Fibroblast of mammary gland (primary cell): ENCODE results near the gene SLC17A4.

Experiments used
- DNase-seq: peaks from one replicate; pipeline ENCODE4 v3.0.0-alpha.2; 2010; ENCODE audit warnings: low read depth
- H3K4me3 ChIP-seq: 2 replicates; pipeline ENCODE4 v1.5.1; 2011; ENCODE audit warnings: low read depth, mild to moderate bottlenecking, low read length, moderate library complexity; ENCODE audit not compliant: control insufficient read depth
- TF ChIP-seq, protein P1 (sequence below): conservative IDR thresholded peaks from 2 replicates; pipeline ENCODE4 v1.5.1; 2011; ENCODE audit warnings: low read depth, low read length, inconsistent platforms; ENCODE audit not compliant: control insufficient read depth, insufficient read depth

Gene SLC17A4

DNA sequence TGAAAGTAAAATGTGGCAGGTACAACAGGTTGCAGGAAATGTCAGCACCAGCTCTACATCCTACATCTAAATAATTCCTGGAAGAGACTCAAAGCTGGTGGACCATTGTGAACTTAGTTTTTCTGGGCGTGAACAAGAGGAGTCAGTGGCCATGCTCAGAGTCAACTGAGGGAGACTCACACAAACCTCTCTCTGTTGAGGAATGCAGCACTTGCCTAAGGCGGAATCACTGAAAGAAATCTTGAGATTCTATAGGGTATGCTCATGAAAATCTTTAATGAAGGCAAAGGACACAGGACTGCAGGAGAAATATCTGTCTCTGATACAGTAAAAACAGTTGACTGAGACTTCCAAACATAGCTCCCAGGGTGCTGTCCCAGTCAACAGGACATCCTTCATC is 22.5 kb downstream of the SLC17A4 start:
- no peak for DNase-seq
- TF ChIP-seq, protein P1, sequence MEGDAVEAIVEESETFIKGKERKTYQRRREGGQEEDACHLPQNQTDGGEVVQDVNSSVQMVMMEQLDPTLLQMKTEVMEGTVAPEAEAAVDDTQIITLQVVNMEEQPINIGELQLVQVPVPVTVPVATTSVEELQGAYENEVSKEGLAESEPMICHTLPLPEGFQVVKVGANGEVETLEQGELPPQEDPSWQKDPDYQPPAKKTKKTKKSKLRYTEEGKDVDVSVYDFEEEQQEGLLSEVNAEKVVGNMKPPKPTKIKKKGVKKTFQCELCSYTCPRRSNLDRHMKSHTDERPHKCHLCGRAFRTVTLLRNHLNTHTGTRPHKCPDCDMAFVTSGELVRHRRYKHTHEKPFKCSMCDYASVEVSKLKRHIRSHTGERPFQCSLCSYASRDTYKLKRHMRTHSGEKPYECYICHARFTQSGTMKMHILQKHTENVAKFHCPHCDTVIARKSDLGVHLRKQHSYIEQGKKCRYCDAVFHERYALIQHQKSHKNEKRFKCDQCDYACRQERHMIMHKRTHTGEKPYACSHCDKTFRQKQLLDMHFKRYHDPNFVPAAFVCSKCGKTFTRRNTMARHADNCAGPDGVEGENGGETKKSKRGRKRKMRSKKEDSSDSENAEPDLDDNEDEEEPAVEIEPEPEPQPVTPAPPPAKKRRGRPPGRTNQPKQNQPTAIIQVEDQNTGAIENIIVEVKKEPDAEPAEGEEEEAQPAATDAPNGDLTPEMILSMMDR = no peak
- H3K4me3 ChIP-seq = no peak overlapping the region

DNA sequence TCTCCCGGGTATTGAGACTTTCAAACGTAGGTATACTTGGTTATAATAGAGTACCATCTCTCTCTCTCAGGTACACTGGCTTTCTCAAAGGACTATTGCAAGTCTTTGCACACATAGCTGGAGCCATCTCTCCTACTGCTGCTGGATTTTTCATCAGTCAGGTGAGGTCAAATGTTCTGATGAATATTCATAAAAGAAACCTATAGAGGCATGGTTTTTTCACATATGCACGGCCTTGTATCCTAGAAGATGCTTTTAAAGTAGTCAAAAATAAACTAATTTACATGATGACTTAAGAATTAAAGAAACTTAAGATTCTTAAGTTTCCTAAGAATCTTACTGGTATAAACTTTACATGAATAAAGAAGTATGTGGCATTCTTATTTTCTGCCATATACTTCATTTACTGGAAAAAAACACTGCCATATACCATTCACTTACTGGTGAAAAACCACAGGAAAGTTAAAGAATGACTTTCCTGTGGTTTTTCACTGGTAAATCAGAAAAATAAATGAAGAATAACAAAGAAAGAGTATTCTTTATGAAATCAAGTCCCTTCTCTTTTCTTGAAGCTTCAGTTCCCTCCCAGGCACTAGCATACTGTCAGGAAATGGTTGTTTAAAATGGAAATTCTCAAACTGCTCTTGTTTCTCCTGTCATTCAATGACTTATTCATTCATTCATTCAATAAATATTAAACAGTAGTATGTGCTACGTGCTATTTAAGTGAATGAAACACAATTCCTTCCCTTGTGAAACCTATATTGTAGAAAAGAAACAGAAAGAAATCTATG is 23.5 kb downstream of the SLC17A4 start:
- no peak for DNase-seq
- TF ChIP-seq, protein P1 = no peak
- no peak overlapping the region for H3K4me3 ChIP-seq

DNA sequence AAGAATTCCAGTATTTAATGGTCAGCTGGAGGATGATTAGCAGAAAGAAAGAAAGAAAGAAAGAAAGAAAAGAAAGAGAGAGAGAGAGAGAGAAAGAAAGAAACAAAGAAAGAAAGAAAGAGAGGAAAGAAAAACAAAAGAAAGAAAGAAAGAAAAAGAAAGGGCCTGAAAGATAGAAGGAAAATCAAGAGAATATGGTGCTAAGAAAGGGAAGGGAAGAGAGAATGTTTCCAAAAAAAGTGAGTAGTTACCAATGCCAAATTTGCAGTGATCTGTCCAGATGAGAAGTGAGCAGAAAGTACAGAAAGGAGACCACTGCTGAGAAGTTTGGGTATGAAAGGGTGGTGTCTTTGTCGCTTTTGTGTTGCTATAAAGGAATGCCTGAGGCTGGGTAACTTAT is 26.6 kb downstream of the SLC17A4 start:
- no peak overlapping the region for H3K4me3 ChIP-seq
- DNase-seq = no peak
- TF ChIP-seq, protein P1 = no peak

DNA sequence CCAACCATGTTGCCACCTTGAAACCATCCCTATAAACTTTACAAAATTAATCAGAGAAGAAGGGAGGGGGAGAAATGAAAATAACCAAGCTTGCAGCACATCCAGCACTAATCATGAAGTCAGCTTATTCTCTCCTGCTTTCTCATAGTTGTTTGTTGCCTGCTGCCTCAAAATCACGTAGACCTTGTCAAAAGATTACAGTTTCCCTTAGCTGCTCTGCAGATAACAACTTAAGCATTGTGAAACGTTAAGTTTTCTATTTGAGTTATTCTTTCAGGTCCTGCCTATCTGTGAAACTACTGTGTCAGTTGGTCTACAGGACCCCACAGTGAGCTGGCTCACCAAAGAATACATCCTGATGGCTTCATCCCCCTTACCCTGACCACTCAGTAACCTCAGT is 32.9 kb downstream of the SLC17A4 start:
- no peak overlapping the region for H3K4me3 ChIP-seq
- TF ChIP-seq, protein P1 = no peak
- DNase-seq = no peak

DNA sequence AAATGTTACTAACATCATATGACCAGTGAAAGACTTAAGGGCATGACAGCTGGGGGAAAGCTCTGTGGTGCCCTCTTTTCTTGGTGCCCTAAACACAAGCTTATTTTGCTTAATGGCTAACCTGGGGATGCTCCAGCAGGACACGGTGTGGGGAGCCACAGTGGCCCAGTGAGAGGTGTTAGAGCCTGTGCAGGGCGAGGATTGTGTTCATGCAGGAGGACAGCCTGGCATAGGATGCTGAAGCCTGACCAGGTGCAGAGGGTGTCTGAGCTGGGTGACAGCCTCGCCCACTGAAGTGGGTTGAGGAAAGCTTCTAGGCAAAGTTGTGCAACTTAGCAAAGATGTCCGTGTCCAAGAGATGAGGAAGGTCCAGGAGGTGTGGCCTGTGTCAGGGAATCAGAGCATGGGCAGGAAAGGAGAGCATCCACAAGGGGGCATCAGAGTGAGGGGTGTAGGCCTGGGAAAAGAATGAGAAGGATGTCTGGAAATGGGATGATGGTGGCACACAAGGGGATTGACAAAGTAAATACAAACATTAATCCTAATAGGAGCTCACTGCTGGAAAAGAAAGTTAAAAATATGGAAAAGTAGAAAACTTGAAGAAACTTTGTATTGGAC is 33.9 kb downstream of the SLC17A4 start:
- no peak overlapping the region for H3K4me3 ChIP-seq
- DNase-seq = peak; percentile 76
- TF ChIP-seq, protein P1 = peak; percentile 88

DNA sequence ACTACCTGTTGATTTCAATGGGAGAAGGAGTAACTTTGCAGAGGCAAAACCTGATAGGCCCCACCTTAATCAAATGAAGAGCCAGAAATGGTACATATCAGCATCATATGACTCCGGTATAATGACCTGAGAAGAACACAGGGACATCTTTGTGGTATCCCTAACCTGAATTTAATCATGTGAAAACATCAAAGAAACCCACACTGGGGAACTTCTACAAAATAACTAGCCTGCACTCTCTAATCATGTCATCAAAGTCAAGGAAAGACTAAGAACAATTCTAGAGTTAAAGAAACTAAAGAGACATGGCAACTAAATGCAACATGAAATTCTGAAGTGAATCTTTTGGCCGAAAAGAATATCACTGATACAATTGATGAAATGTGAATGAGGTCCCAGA is 34.9 kb downstream of the SLC17A4 start:
- no peak for DNase-seq
- H3K4me3 ChIP-seq = no peak overlapping the region
- TF ChIP-seq, protein P1 = no peak
